Activated CD8-positive, alpha-beta T cell treated with anti-CD3 and anti-CD28 coated beads, Interleukin-2, amount 10 ng/mL, durations not matched to agents 7 days and 5 days (primary cell): Measurements from ENCODE around the gene SLC7A1. TPM values are rescaled to one million over a fixed set of nuclear protein-coding genes. Genes with fewer than 3 reads are reported as not detected.
"Not testable (repeated sequence)": the region's sequence is repeated elsewhere in the genome, so short reads cannot be mapped to it uniquely, and the experiment has no call there.

Experiments
- ATAC-seq: fragments of 150-1000 bp; cut with Tn5 transposase; one replicate; pipeline ENCODE4 v1.10.0; 2021; ENCODE audit warnings: moderate library complexity
- CTCF ChIA-PET: fragments of 350-600 bp; sonication (Branson Sonifier 250); formaldehyde crosslinking; loops from one replicate; lab custom pipeline; 2021; ENCODE audit warnings: antibody characterized with exemption; lab: Charles Lee
- POLR2A ChIA-PET: fragments of 350-600 bp; sonication (Branson Sonifier 250); formaldehyde crosslinking; loops from one replicate; lab custom pipeline; 2021; ENCODE audit warnings: antibody characterized with exemption; lab: Charles Lee
- DNase-seq: peaks from one replicate; pipeline ENCODE4 v3.0.0-alpha.2; 2020
- H3K27ac Mint-ChIP-seq: one replicate; pipeline ENCODE4 v1.8.0; 2021; ENCODE audit warnings: mild to moderate bottlenecking, mixed read lengths
- H3K27me3 Mint-ChIP-seq: one replicate; pipeline ENCODE4 v1.8.0; 2021; ENCODE audit warnings: low read depth, mixed read lengths
- H3K36me3 Mint-ChIP-seq: one replicate; pipeline ENCODE4 v1.8.0; 2021; ENCODE audit warnings: low read depth, mixed read lengths
- H3K4me1 Mint-ChIP-seq: one replicate; pipeline ENCODE4 v1.8.0; 2021; ENCODE audit warnings: low read depth, mixed read lengths
- H3K4me3 Mint-ChIP-seq: one replicate; pipeline ENCODE4 v1.8.0; 2021; ENCODE audit warnings: mild to moderate bottlenecking, mixed read lengths
- H3K9me3 Mint-ChIP-seq: one replicate; pipeline ENCODE4 v1.8.0; 2022; ENCODE audit warnings: mixed read lengths; ENCODE audit not compliant: insufficient read depth
- total RNA-seq, 2 experiments: library from RNA; stranded (reverse); gene quantifications; one replicate each; pipeline ENCODE4 v1.2.3, GENCODE V29; 2021

The SLC7A1 gene
- 10 to 100 TPM; 72.9 to 78.1 TPM for total RNA-seq

- Mint-ChIP-seq H3K27ac (peak within 1 kb of the TSS; percentile 95), H3K36me3 (peaks cover 18% of the 10 kb centered on the region), H3K4me3 (peak within 1 kb of the TSS; percentile 90), H3K27me3 (peaks cover 2% of the 10 kb centered on the region), H3K9me3 (no peaks in the 10 kb centered on the region), H3K4me1 (peaks cover 41% of the 10 kb centered on the region)
- DNase-seq (peak; percentile 87), ATAC-seq (peak; percentile 89)
- ChIA-PET CTCF (interaction anchor here (0.7 to 1.6 kb wide), 6 partner anchors 20 to 1020 kb away, joined by 3 to 6 read pairs (median 4); no protein-coding TSS in a partner anchor), POLR2A (interaction anchor here (1.1 to 1.2 kb wide), 4 partner anchors 9 to 1022 kb away, joined by 3 to 5 read pairs (median 4); partner anchors contain the start of gene HMGB1)
Observed at GRCh38 chr13:29595380-29596063, at the start of gene SLC7A1. SLC7A1 (minus strand) TSS chr13:29595688; CDS start chr13:29536188, 59,500 bp downstream.

DNA sequence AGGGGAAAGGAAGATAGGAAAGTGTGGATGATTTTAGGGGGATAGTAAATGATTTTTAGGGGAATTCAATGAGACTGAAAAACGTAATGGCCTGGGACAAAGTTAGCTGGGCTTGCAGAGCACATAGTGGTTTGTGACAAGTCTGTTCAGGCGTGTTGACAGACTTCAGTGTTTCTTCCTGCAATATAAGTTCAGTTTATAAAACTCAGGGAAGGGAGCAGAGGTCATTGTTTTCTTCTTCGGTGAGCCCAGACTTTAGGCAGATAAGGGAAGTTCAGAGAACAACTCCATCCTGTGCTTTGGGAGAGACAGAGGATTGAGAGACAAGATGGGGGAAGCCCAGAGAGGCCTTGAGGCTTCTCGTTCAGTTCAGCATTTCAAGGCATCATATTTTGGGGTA lies 45.2 kb upstream of the SLC7A1 start:
- POLR2A ChIA-PET, result no interaction called here
- H3K9me3 Mint-ChIP-seq, result no peaks in the 10 kb centered on the region
- peaks cover 14% of the 10 kb centered on the region for H3K27me3 Mint-ChIP-seq
- ATAC-seq (no peak), DNase-seq (no peak)
- H3K27ac Mint-ChIP-seq, result no peak overlapping the region
- CTCF ChIA-PET, result no interaction called here
- no peak overlapping the region for H3K4me3 Mint-ChIP-seq
- H3K4me1 Mint-ChIP-seq, result no peaks in the 10 kb centered on the region
- H3K36me3 Mint-ChIP-seq, result no peaks in the 10 kb centered on the region

GRCh38 chr13:29636831-29637230 lies 41.3 kb upstream of the SLC7A1 start:
- DNase-seq, H3K9me3 Mint-ChIP-seq, H3K4me3 Mint-ChIP-seq, H3K27ac Mint-ChIP-seq, H3K4me1 Mint-ChIP-seq, H3K36me3 Mint-ChIP-seq, POLR2A ChIA-PET, ATAC-seq, CTCF ChIA-PET: not testable (repeated sequence)
- H3K27me3 Mint-ChIP-seq, result peaks cover 35% of the 10 kb centered on the region

- Mint-ChIP-seq H3K27ac (no peak overlapping the region), H3K36me3 (no peaks in the 10 kb centered on the region), H3K27me3 (peaks cover 37% of the 10 kb centered on the region), H3K9me3 (no peaks in the 10 kb centered on the region), H3K4me1 (no peaks in the 10 kb centered on the region), H3K4me3 (no peak overlapping the region)
- no peak for DNase-seq
- POLR2A ChIA-PET, result no interaction called here
- CTCF ChIA-PET, result no interaction called here
- no peak for ATAC-seq
Observed at GRCh38 chr13:29624997-29625396, 29.5 kb upstream of the SLC7A1 start.

- Mint-ChIP-seq H3K9me3 (no peaks in the 10 kb centered on the region), H3K4me1 (no peaks in the 10 kb centered on the region), H3K27ac (no peak overlapping the region), H3K27me3 (peaks cover 23% of the 10 kb centered on the region), H3K36me3 (no peaks in the 10 kb centered on the region), H3K4me3 (no peak overlapping the region)
- ChIA-PET POLR2A (no interaction called here), CTCF (no interaction called here)
- no peak for DNase-seq
- ATAC-seq, result no peak
Observed at GRCh38 chr13:29621841-29622240, 26.4 kb upstream of the SLC7A1 start.

DNA sequence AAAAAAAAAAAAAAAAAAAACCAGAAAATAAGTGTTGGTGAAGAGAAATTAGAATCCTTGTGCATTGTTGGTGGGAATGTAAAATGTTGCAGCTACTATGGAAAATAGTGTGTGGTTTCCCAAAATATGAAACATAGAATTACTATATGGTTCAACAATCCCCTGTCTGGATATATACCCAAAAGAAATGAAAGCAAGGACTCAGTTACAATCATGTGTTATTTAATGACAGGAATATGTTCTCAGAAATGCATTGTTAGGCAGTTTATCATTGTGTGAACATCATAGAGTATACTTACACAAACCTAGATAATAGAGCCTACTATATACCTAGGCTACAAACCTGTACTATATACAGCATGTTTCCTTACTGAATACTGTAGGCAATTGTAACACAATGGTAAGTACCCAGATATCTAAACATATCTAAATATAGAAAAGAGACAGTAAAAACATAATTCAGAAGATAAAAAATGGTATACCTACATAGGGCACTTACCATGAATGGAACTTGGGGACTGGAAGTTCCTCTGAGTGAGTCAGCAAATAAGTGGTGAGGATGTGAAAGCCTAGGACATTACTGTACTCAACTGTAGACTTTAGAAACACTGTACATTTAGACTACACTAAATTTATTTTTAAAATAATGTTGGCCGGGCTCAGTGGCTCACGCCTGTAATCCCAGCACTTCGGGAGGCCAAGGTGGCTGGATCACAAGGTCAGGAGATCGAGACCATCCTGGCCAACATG lies 25.7 kb upstream of the SLC7A1 start:
- H3K4me1 Mint-ChIP-seq, result no peaks in the 10 kb centered on the region

GRCh38 chr13:29619995-29620394 lies 24.5 kb upstream of the SLC7A1 start:
- no peaks in the 10 kb centered on the region for H3K4me1 Mint-ChIP-seq

More for the DNA sequence above, 25.7 kb upstream of the SLC7A1 start:
- ChIA-PET POLR2A (no interaction called here), CTCF (no interaction called here)
- ATAC-seq (no peak), DNase-seq (no peak)
- H3K27me3 Mint-ChIP-seq, result peaks cover 25% of the 10 kb centered on the region
- no peaks in the 10 kb centered on the region for H3K9me3 Mint-ChIP-seq
- H3K4me3 Mint-ChIP-seq, result no peak overlapping the region
- no peaks in the 10 kb centered on the region for H3K36me3 Mint-ChIP-seq
- H3K27ac Mint-ChIP-seq, result no peak overlapping the region

GRCh38 chr13:29613101-29613500 lies 17.6 kb upstream of the SLC7A1 start:
- no peak overlapping the region for H3K27ac Mint-ChIP-seq
- no peaks in the 10 kb centered on the region for H3K9me3 Mint-ChIP-seq
- H3K4me3 Mint-ChIP-seq, result no peak overlapping the region
- no peaks in the 10 kb centered on the region for H3K4me1 Mint-ChIP-seq
- DNase-seq (no peak), ATAC-seq (no peak)
- peaks cover 44% of the 10 kb centered on the region for H3K27me3 Mint-ChIP-seq
- ChIA-PET CTCF (no interaction called here), POLR2A (no interaction called here)
- no peaks in the 10 kb centered on the region for H3K36me3 Mint-ChIP-seq

More at GRCh38 chr13:29619995-29620394, 24.5 kb upstream of the SLC7A1 start:
- Mint-ChIP-seq H3K27ac (no peak overlapping the region), H3K9me3 (no peaks in the 10 kb centered on the region), H3K4me3 (no peak overlapping the region), H3K27me3 (peaks cover 31% of the 10 kb centered on the region), H3K36me3 (no peaks in the 10 kb centered on the region)
- POLR2A ChIA-PET, result no interaction called here
- DNase-seq (no peak), ATAC-seq (no peak)
- CTCF ChIA-PET, result no interaction called here

- H3K4me3 Mint-ChIP-seq, result no peak overlapping the region
- CTCF ChIA-PET, result no interaction called here
- H3K36me3 Mint-ChIP-seq, result no peaks in the 10 kb centered on the region
- POLR2A ChIA-PET, result no interaction called here
- peaks cover 34% of the 10 kb centered on the region for H3K27me3 Mint-ChIP-seq
- H3K27ac Mint-ChIP-seq, result no peak overlapping the region
- ATAC-seq (no peak), DNase-seq (no peak)
- no peaks in the 10 kb centered on the region for H3K9me3 Mint-ChIP-seq
- no peaks in the 10 kb centered on the region for H3K4me1 Mint-ChIP-seq
Observed at GRCh38 chr13:29607465-29607864, 12.0 kb upstream of the SLC7A1 start.

GRCh38 chr13:29605860-29606526 lies 10.5 kb upstream of the SLC7A1 start:
- Mint-ChIP-seq H3K4me1 (no peaks in the 10 kb centered on the region), H3K27me3 (peaks cover 37% of the 10 kb centered on the region), H3K36me3 (no peaks in the 10 kb centered on the region), H3K27ac (no peak overlapping the region), H3K9me3 (no peaks in the 10 kb centered on the region), H3K4me3 (no peak overlapping the region)
- DNase-seq (no peak), ATAC-seq (no peak)
- ChIA-PET CTCF (no interaction called here), POLR2A (no interaction called here)

DNA sequence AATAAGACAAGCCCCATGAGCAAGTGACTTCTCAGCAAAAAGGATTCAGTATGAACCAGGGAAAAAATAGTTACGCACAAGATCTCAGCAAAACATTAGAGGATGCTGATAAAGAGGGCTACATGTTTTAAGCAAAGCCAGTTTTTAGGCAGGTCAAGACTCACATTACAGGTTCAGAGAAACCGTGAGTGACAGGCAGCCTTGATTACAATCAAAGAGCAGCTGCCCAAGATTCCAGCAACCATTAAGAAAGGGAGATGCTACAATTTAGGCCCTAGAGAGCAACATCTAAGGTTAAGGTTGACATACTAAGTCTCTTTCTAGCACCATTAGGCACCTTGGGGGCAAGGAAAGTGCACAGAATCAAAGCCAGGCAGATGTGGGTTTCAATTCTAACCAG lies 2.8 kb upstream of the SLC7A1 start:
- peaks cover 20% of the 10 kb centered on the region for H3K4me1 Mint-ChIP-seq
- POLR2A ChIA-PET, result no interaction called here
- no peak overlapping the region for H3K27ac Mint-ChIP-seq
- no peaks in the 10 kb centered on the region for H3K9me3 Mint-ChIP-seq
- DNase-seq (no peak), ATAC-seq (no peak)
- CTCF ChIA-PET, result no interaction called here
- H3K4me3 Mint-ChIP-seq, result no peak overlapping the region
- peaks cover 14% of the 10 kb centered on the region for H3K27me3 Mint-ChIP-seq
- H3K36me3 Mint-ChIP-seq, result peaks cover 8% of the 10 kb centered on the region

DNA sequence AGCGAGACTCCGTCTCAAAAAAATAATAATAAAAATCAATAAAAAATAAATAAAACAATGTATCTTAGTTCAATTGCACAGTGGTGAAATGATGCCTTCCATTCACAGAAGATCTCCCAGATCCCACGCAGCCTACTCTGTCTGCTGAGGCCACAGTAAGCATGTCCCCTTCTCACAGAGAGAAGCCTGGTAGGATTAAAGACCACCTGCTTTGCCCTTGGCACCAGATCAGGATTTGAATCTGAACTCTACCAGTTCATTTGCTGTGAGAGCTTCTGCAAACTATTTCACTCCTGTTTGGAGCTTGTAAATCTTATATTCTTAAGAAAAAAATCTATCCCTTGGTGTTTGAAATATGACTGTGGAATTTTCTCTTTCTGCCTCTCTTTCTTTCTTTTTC lies 2.2 kb upstream of the SLC7A1 start:
- CTCF ChIA-PET, result no interaction called here
- H3K4me3 Mint-ChIP-seq, result no peak overlapping the region
- peaks cover 11% of the 10 kb centered on the region for H3K27me3 Mint-ChIP-seq
- H3K36me3 Mint-ChIP-seq, result peaks cover 11% of the 10 kb centered on the region
- H3K4me1 Mint-ChIP-seq, result peaks cover 26% of the 10 kb centered on the region
- ATAC-seq (no peak), DNase-seq (no peak)
- H3K27ac Mint-ChIP-seq, result no peak overlapping the region
- POLR2A ChIA-PET, result interaction anchor here (1.5 kb wide), 1 partner anchor 24 kb away, joined by 3 read pairs; no protein-coding TSS in a partner anchor
- H3K9me3 Mint-ChIP-seq, result no peaks in the 10 kb centered on the region
